22Rv1 (cell line): ENCODE data around the gene IGSF21.

Source experiments
- H3K27ac ChIP-seq: fragments of 450-650 bp; 2 replicates; pipeline ENCODE4 v1.5.1; 2017
- ZFX ChIP-seq: fragments of 450-650 bp; IDR thresholded peaks from 2 replicates; pipeline ENCODE4 v1.6.1; 2017; ENCODE audit warnings: antibody characterized with exemption, borderline replicate concordance
- TF ChIP-seq, protein P1 (sequence below): fragments of 450-650 bp; IDR thresholded peaks from 2 replicates; pipeline ENCODE4 v1.5.1; 2017; ENCODE audit warnings: mild to moderate bottlenecking

Gene IGSF21

DNA sequence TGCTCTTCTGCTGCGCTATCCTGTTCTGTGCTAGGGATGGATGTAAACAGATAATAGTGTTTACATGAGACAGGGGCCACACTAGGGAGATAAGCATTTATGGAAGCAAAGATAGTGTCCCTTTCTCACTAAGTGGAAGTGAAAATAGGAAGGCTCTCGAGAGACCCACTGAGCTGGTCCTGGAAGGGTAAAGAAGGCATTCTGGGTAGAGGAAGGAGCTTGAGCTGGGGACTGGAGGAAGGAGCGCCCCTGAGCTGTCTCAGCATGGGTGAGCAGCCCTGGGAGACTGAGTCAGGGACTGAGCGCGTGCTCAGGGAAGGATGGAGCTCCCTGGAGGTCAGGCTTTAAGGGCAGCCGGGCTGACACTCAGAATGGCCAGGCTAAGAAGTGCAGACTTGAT lies 93.3 kb downstream of the IGSF21 start:
- TF ChIP-seq, protein P1, sequence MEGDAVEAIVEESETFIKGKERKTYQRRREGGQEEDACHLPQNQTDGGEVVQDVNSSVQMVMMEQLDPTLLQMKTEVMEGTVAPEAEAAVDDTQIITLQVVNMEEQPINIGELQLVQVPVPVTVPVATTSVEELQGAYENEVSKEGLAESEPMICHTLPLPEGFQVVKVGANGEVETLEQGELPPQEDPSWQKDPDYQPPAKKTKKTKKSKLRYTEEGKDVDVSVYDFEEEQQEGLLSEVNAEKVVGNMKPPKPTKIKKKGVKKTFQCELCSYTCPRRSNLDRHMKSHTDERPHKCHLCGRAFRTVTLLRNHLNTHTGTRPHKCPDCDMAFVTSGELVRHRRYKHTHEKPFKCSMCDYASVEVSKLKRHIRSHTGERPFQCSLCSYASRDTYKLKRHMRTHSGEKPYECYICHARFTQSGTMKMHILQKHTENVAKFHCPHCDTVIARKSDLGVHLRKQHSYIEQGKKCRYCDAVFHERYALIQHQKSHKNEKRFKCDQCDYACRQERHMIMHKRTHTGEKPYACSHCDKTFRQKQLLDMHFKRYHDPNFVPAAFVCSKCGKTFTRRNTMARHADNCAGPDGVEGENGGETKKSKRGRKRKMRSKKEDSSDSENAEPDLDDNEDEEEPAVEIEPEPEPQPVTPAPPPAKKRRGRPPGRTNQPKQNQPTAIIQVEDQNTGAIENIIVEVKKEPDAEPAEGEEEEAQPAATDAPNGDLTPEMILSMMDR = no peak
- no peak for TF ChIP-seq ZFX

DNA sequence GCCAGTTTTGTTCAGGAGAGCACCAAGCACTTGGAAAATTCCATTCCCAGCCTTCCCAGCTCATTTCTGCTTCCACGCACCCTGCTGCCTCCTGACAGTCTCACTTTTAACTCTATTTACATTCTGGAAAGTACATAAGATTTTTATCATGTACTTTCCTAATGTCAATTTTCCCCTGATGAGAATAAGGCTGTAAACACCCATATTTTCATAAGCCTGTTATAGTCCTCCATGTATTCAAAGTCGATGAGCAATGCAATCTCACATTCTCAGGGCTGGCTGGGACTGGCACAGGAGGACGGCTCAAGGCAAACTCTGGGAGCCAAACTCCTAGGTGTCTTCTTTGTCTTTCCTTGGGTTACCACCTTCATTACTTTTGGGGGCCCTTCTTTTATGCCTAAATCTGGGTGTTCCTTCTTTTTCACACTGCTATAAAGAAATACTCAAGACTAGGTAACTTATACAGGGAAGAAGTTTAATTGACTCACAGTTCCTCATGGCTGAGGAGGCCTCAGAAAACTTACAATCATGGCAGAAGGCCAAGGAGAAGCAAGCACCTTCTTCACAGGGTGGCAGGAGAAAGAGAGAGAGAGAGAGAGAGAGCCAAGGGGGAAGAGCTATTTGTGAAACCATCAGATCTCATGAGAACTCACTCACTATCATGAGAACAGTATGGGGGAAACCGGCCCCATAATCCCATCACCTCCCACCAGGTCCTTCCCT lies 94.6 kb downstream of the IGSF21 start:
- no peak overlapping the region for H3K27ac ChIP-seq
- TF ChIP-seq, protein P1 = no peak
- TF ChIP-seq ZFX = no peak

More for the DNA sequence above, 93.3 kb downstream of the IGSF21 start:
- no peak overlapping the region for H3K27ac ChIP-seq

DNA sequence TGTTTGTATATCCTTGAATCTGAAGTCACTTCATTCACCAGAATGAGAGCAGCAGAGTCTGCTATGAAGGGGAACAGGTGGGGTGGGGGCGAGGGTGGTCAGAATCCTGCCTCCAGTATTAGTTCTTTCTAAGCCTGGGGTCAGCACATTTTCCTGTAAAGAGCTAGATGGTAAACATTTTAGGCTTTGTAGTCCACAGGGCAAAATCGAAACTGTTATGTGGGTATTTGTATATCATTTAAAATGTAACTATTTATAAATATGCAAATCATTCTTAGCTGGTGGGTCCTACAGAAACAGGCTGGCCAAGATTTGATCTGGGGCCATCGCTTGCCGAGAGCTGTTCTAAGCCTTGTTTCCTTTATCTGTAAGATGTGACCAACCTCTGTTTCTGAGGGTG lies 96.0 kb downstream of the IGSF21 start:
- no peak overlapping the region for H3K27ac ChIP-seq
- TF ChIP-seq, protein P1 = no peak
- TF ChIP-seq ZFX = no peak

DNA sequence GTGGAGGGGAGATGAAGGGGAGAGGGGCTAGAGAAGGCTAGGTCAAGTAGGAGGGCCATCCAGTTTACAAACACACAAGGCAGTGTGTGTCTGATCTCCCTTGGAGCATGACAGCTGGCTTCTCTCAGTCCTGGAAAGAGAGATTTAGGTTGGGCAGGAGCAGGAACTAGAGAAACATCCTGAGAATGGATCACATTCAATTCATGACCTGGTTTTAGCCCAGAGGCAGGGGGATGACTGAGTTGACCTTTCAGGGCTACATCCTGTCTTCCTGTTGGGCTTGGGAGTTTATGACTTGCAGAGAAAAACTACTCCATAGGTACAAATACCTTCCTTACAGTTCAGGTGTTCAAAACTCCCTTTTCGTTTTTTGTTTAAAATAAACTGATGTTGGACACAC lies 97.0 kb downstream of the IGSF21 start:
- TF ChIP-seq, protein P1 = no peak
- no peak for TF ChIP-seq ZFX
- no peak overlapping the region for H3K27ac ChIP-seq

DNA sequence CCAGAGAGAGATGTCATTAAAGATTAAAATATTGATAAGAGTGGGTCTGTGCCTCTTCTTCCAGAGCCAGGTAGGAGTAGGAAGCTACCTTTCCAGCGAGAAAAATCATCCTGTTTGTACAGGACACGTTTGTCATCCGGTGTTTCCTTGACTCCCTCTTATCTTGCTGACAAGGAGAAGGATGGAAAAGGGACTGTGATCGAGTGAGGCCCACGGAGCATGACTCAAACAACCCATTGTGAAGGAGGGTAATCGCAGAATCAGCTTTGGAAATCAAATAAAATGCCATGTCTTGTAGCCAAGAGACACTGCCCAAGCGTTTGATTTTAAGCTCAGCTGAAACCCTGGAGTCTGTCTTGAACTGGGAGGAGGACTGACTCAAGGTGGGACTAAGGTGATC lies 97.7 kb downstream of the IGSF21 start:
- TF ChIP-seq ZFX = no peak
- TF ChIP-seq, protein P1 = no peak
- H3K27ac ChIP-seq = no peak overlapping the region

DNA sequence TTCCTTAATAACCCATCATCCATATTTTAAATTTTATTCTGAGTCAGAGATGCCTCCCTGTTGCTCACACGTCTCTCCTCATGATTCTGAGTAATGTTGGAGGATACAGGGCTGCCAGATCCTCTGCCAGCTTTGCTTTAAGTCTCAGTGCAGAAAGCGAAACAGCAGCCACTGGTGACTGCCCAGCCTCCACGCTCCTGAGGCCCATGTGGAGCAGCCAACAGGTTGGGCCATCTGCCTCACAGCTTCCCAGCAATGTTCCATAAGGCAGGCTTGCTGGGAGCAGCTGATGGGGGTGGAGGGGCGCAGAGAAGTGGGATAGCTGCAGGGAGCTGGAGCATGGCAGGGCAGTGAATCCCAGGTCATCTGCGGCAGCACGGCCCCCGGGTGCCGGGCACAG lies 104.2 kb downstream of the IGSF21 start:
- no peak overlapping the region for H3K27ac ChIP-seq
- no peak for TF ChIP-seq ZFX
- TF ChIP-seq, protein P1 = no peak

DNA sequence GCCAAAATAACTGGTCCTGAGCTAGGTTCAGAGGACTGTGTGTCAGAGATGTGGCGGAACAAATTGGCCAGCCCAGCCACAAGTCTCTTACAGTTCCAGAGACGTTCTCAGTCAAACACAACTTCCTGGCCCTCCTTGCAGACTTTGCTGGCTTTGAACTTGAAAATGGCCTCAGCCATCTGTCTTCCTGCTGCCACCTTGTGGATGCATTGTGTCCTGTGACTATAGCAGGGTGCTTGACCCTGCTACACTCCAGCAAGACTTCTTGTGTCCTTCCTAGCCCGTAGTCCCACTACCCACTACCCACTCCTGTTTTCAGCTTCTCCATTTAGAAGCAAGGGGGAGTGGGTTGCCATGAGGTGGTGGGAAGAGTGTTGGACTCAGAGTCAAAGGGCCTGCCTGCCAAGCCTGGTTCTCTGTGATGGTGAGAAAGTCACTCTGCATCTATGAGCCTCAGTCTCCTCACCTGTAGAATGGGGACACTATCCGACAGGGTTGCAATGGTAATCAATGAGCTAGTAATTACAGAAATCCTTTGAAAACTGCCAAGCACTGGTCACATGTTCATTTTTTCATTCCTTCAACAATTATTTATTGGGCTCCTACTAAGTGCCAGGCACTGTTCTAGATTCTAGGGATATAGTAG lies 109.9 kb downstream of the IGSF21 start:
- no peak overlapping the region for H3K27ac ChIP-seq
- TF ChIP-seq ZFX = no peak
- TF ChIP-seq, protein P1 = peak; percentile 59
